Measurements from ENCODE around the gene VARS2.
"Not testable (repeated sequence)": the region's sequence is repeated elsewhere in the genome, so short reads cannot be mapped to it uniquely, and the experiment has no call there.

The VARS2 gene

GRCh38 chr6:30966154-30966553 is 52.1 kb downstream of the VARS2 start:
- DNase-seq = no peak

GRCh38 chr6:30969171-30969570 is 55.1 kb downstream of the VARS2 start:
- not testable (repeated sequence) for DNase-seq

GRCh38 chr6:30970946-30971345 is 56.9 kb downstream of the VARS2 start:
- DNase-seq = no peak

- DNase-seq = no peak
Observed at GRCh38 chr6:30972816-30973215, 58.8 kb downstream of the VARS2 start.

- no peak for DNase-seq
Observed at GRCh38 chr6:30974490-30975252, 60.6 kb downstream of the VARS2 start.
